Hepatocyte (in vitro differentiated cells): ENCODE results near the gene RPTOR. TPM values are rescaled to one million over a fixed set of nuclear protein-coding genes. Genes with fewer than 3 reads are reported as not detected.

Experiments
- DNase-seq: peaks from one replicate; pipeline ENCODE4 v3.0.0-alpha.2; 2016; ENCODE audit warnings: low spot score
- H2AFZ ChIP-seq: fragments of 200-600 bp; sonication (generic); 2 replicates; pipeline ENCODE4 v1.6.0; 2016; ENCODE audit warnings: antibody characterized with exemption, mild to moderate bottlenecking
- H3K27ac ChIP-seq: fragments of 200-600 bp; sonication (generic); 2 replicates; pipeline ENCODE4 v1.5.1; 2016; ENCODE audit warnings: mild to moderate bottlenecking
- H3K27me3 ChIP-seq: fragments of 200-600 bp; sonication (generic); 2 replicates; pipeline ENCODE4 v1.6.1; 2016
- H3K36me3 ChIP-seq: fragments of 200-600 bp; sonication (generic); replicated peaks from 2 replicates; pipeline ENCODE4 v1.5.1; 2016; ENCODE audit warnings: low read depth; ENCODE audit not compliant: insufficient read depth
- H3K4me1 ChIP-seq: fragments of 200-600 bp; sonication (generic); 2 replicates; pipeline ENCODE4 v1.5.1; 2016; ENCODE audit warnings: mild to moderate bottlenecking, moderate library complexity; ENCODE audit not compliant: insufficient read depth
- H3K4me2 ChIP-seq: fragments of 200-600 bp; sonication (generic); 2 replicates; pipeline ENCODE4 v1.6.0; 2016
- H3K4me3 ChIP-seq: fragments of 200-600 bp; sonication (generic); 2 replicates; pipeline ENCODE4 v1.5.1; 2016; ENCODE audit warnings: mild to moderate bottlenecking
- H3K79me2 ChIP-seq: fragments of 200-600 bp; sonication (generic); 2 replicates; pipeline ENCODE4 v1.6.0; 2017; ENCODE audit warnings: mild to moderate bottlenecking
- H3K9me2 ChIP-seq: fragments of 200-600 bp; sonication (generic); replicated peaks from 2 replicates; pipeline ENCODE4 v1.6.0; 2017; ENCODE audit warnings: mild to moderate bottlenecking; ENCODE audit not compliant: insufficient read depth
- H3K9me3 ChIP-seq: fragments of 200-600 bp; sonication (generic); 2 replicates; pipeline ENCODE4 v1.5.1; 2016; ENCODE audit warnings: low read depth, mild to moderate bottlenecking
- H4K20me1 ChIP-seq: fragments of 200-600 bp; sonication (generic); 2 replicates; pipeline ENCODE4 v1.6.0; 2016; ENCODE audit warnings: mild to moderate bottlenecking; ENCODE audit not compliant: insufficient read depth, poor library complexity, severe bottlenecking
- EZH2 ChIP-seq: fragments of 200-600 bp; sonication (generic); IDR thresholded peaks from 2 replicates; pipeline ENCODE4 v1.6.1; 2016; ENCODE audit warnings: antibody characterized with exemption, mild to moderate bottlenecking, borderline replicate concordance
- EZH2phosphoT487 ChIP-seq: fragments of 200-600 bp; sonication (generic); IDR thresholded peaks from one replicate; pipeline ENCODE4 v1.6.1; 2018; ENCODE audit warnings: antibody characterized with exemption, mild to moderate bottlenecking, low read depth, moderate library complexity; ENCODE audit not compliant: unreplicated experiment, severe bottlenecking
- WGBS: methylation state at CpG from one replicate; pipeline ENCODE4 v1.1.6; 2016; ENCODE audit warnings: low lambda C conversion rate; ENCODE audit errors: missing lambda C conversion rate; 5-methylcytosine and 5-hydroxymethylcytosine counted together
- polyA plus RNA-seq: library from polyadenylated mRNA; unstranded; fragments of >200 nt; fragmentation: Nextera tagmentation; extraction: Ambion mirVana; gene quantifications from 2 replicates; pipeline ENCODE4 v1.2.1, GENCODE V29; 2016
- total RNA-seq: library from RNA; depleted of rRNA; stranded (reverse); fragments of >200 nt; gene quantifications from 2 replicates; pipeline ENCODE4 v1.2.3, GENCODE V29; 2014
- TF ChIP-seq, protein P1 (sequence below): fragments of 200-600 bp; sonication (generic); IDR thresholded peaks from 2 replicates; pipeline ENCODE4 v1.5.1; 2016; ENCODE audit warnings: antibody characterized with exemption, mild to moderate bottlenecking; ENCODE audit not compliant: poor library complexity

Gene RPTOR
- total and polyA plus RNA-seq, 2 experiments from 2014 or later: 14.1 to 20.6 TPM

DNA sequence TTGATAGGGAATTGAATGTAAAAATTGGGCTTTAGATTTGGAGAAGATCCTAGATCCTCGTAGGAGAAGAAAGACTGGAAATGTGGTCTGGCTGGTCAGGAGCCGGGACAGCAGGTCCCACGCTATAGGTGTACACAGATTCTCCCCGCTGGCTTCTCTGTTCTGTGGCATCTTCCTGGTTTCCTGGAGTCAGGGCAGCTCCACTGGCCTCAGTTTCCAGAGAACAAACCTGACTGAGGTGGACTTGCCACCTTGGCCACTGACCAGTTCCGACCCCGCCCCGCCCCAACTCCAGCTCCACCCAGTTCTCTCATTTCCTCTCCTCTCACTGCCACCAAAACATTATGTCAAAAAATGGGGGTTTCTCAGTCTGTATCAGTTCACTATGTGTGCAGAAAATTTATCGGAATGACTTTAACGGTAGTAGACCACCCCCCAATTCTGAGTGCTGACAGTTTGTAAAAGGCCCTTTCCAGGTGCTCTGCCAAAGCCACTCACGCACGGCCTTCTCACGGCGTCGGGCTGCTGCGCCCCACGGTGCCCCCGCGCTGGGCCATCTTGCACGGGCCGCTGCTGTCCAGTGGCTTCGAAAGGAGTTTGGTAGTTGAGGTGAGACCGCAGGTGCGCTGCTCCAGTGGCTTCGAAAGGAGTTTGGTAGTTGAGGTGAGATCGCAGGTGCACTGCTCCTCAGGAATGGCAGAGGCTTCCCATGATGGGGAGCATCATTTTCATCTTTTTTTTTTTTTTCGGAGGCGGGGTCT lies 285.6 kb downstream of the RPTOR start:
- Histone ChIP-seq H3K36me3 (no peaks in the 10 kb centered on the region), H3K27me3 (no peaks in the 10 kb centered on the region), H4K20me1 (no peaks in the 10 kb centered on the region), H3K4me3 (no peak overlapping the region), H3K9me3 (no peaks in the 10 kb centered on the region), H3K79me2 (no peaks in the 10 kb centered on the region), H3K4me2 (no peak overlapping the region), H3K9me2 (no peaks in the 10 kb centered on the region), H2AFZ (no peak overlapping the region), H3K4me1 (peaks cover 27% of the 10 kb centered on the region), H3K27ac (no peak overlapping the region)
- no peak for DNase-seq
- TF ChIP-seq EZH2phosphoT487: no peak
- TF ChIP-seq, protein P1, sequence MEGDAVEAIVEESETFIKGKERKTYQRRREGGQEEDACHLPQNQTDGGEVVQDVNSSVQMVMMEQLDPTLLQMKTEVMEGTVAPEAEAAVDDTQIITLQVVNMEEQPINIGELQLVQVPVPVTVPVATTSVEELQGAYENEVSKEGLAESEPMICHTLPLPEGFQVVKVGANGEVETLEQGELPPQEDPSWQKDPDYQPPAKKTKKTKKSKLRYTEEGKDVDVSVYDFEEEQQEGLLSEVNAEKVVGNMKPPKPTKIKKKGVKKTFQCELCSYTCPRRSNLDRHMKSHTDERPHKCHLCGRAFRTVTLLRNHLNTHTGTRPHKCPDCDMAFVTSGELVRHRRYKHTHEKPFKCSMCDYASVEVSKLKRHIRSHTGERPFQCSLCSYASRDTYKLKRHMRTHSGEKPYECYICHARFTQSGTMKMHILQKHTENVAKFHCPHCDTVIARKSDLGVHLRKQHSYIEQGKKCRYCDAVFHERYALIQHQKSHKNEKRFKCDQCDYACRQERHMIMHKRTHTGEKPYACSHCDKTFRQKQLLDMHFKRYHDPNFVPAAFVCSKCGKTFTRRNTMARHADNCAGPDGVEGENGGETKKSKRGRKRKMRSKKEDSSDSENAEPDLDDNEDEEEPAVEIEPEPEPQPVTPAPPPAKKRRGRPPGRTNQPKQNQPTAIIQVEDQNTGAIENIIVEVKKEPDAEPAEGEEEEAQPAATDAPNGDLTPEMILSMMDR: no peak
- TF ChIP-seq EZH2: no peak
- WGBS: 98% methylated on average over 27 of the region's 27 CpGs

DNA sequence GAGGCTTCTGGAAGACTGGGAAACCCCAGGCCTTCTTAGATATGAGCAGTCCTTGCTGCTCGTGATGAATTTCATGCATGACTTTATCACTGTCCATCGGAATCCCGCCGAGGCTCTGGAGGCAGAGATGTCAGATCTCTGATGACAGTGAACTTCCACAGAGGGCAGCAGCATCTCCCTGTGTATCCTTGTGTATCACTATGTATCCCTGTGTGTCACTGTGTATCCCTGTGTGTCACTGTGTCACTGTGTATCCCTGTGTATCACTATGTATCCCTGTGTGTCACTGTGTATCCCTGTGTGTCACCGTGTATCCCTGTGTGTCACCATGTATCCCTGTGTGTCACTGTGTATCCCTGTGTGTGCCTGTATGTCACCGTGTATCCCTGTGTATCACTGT lies 286.9 kb downstream of the RPTOR start:
- 96% methylated on average over 6 of the region's 6 CpGs for WGBS
- H3K9me3 ChIP-seq: no peaks in the 10 kb centered on the region
- H3K27ac ChIP-seq: peak overlapping the region; percentile 96
- H3K79me2 ChIP-seq: no peaks in the 10 kb centered on the region
- no peaks in the 10 kb centered on the region for H3K9me2 ChIP-seq
- no peaks in the 10 kb centered on the region for H3K36me3 ChIP-seq
- no peak for DNase-seq
- H3K4me2 ChIP-seq: no peak overlapping the region
- H2AFZ ChIP-seq: no peak overlapping the region
- no peak overlapping the region for H3K4me3 ChIP-seq
- TF ChIP-seq EZH2: no peak
- TF ChIP-seq, protein P1: no peak
- no peak for TF ChIP-seq EZH2phosphoT487
- no peaks in the 10 kb centered on the region for H3K27me3 ChIP-seq
- no peaks in the 10 kb centered on the region for H4K20me1 ChIP-seq
- H3K4me1 ChIP-seq: peaks cover 29% of the 10 kb centered on the region

GRCh38 chr17:80832266-80832676 lies 287.6 kb downstream of the RPTOR start:
- peak overlapping the region; percentile 77 for H3K4me2 ChIP-seq
- H3K9me3 ChIP-seq: no peaks in the 10 kb centered on the region
- peak; percentile 58 for DNase-seq
- no peak overlapping the region for H3K4me3 ChIP-seq
- peaks cover 29% of the 10 kb centered on the region for H3K4me1 ChIP-seq
- 72% methylated on average over 12 of the region's 12 CpGs for WGBS
- no peaks in the 10 kb centered on the region for H3K36me3 ChIP-seq
- H3K79me2 ChIP-seq: no peaks in the 10 kb centered on the region
- H3K27me3 ChIP-seq: no peaks in the 10 kb centered on the region
- H3K27ac ChIP-seq: peak overlapping the region; percentile 96
- TF ChIP-seq EZH2phosphoT487 (no peak), EZH2 (no peak)
- TF ChIP-seq, protein P1: no peak
- no peaks in the 10 kb centered on the region for H3K9me2 ChIP-seq
- H2AFZ ChIP-seq: peak overlapping the region; percentile 21
- H4K20me1 ChIP-seq: no peaks in the 10 kb centered on the region
